Fibroblast of the conjunctiva (primary cell): ENCODE measurements around the gene MEGF9.

Experiments used
- DNase-seq: peaks from one replicate; pipeline ENCODE4 v3.0.0-alpha.2; 2010; ENCODE audit warnings: low read depth

MEGF9 gene

DNA sequence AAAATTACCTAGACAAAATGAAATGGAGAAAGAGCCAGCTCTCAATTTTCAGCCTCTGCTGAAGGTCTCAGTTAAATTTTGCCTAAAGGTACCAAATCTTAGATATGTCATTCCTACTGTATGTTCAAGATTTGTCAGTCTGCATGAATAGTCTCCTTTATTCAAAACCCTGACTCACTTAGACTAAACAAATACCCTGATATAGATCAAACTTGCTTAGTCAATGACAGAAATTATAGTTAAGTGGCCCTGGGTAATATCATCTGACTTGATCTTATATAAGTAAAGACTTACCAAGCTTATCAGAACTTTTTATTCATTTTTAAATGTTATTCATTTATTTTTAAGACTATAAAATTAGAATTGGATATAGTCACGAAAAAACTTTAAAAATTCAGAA is 12.2 kb downstream of the MEGF9 start:
- DNase-seq = no peak

DNA sequence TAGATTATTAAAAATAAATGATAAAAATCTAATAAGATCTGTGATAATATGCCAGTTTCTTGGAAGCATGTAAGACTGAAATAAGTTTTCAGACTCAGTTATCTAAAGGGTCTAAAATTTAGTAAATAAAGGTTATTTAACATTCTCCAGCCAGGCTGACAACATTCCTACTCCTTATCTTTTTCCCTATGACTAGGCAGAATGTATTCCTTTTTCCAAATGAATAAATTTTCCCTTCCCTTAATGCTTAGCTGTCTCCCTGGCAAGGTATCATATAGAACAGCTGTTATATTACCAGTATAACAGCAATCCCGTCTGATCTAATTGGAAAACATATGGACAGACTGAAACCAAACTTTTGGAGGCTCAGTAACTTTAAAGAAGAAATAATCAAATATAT is 13.0 kb downstream of the MEGF9 start:
- DNase-seq = no peak

DNA sequence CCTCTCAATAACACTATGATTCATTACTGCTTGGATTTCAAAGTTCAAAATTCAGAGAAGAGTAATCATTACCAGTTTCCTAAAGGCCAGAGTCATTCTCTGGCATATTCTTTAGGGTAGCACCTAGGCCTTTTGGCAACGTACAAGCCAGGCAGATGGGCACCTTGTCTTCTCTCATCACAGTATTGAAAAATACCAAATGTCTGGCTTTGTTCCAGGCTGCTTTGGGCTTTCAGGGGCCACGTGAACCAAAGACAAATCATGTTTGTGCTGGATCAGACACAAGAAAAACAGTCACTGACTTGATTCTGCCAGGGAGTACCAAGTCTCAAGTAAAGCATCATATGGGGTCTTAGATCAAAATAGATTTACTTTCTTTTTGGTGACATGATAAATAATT is 15.5 kb downstream of the MEGF9 start:
- no peak for DNase-seq

DNA sequence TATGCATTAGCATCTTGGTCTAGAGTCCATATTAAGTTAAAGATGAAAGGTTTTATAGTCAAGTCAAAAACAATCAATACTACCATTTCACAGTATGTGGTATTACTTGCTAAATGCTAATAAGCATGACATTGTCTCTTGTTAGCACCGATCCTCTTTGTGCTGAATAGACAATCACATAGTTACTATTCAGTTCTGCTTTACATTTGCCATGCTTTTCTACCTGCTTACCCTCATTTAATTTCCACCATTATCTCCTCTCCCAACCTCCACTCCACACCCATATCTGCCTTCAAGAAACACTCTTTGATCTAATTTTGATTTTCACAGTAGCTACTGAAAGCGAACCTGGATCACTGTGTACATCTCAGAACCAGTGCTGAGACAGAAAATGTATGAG is 16.8 kb downstream of the MEGF9 start:
- DNase-seq = no peak

DNA sequence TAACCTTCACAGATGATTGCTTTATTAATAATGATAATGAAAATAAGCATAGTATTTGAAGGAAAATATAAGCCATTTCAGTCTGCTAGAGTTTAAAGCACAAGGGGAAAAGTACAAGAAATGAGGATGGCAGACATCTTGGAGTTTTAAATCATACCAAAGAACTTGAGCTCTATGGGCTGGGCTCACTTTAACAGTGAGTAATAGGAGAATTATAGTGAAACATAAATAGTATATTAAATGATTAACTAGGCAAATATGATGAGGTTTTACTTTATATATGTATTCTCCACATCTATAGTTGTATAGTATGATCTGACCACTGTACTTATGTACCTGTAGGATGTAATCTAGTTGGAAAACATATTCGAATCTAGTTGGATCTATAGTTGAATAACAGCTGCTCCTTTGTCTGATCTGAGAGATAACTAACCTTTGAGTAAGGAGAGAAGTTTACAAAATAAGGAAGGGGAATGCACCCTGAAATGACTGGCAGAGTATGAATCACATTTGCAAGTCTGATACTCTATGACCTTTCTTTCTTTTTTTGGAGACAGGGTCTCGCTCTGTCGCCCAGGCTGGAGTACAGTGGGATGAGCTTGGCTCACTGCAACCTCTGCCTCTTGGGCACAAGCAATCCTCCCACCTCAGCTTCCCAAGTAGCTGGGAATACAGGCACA is 17.6 kb downstream of the MEGF9 start:
- no peak for DNase-seq

DNA sequence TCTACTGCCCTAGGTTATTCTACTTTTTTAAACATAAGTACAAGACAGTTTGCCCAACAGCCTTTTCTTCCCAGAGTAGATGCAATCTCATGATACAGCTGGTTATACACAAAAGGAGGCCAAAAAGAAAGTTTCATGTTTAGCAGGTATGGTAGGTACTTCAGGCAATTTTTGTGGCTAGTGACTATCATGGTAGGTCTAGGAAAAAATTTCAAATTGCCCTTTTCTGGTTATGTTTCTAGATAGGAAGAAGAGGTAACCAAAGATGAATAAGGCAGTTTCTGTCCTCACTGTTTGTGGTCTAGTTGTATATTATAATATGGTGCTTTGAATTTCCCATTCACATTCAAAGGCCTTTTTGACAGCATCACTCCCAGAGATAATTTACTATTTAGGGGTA is 19.7 kb downstream of the MEGF9 start:
- DNase-seq = no peak

DNA sequence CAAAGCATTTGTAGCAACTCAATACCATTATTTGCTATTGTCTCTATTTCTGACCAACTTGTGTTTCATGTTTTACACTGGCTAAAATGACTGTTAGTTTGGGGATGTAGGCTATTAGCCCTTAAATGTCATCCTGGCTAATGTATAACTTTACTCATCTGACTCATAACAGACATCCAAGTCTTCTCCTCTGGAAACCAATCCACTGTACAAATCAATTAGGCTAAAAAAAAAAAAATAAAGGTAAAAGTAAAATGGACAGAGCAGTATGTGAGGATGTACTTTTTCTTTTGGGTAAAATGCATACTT is 20.6 kb downstream of the MEGF9 start:
- DNase-seq = no peak

DNA sequence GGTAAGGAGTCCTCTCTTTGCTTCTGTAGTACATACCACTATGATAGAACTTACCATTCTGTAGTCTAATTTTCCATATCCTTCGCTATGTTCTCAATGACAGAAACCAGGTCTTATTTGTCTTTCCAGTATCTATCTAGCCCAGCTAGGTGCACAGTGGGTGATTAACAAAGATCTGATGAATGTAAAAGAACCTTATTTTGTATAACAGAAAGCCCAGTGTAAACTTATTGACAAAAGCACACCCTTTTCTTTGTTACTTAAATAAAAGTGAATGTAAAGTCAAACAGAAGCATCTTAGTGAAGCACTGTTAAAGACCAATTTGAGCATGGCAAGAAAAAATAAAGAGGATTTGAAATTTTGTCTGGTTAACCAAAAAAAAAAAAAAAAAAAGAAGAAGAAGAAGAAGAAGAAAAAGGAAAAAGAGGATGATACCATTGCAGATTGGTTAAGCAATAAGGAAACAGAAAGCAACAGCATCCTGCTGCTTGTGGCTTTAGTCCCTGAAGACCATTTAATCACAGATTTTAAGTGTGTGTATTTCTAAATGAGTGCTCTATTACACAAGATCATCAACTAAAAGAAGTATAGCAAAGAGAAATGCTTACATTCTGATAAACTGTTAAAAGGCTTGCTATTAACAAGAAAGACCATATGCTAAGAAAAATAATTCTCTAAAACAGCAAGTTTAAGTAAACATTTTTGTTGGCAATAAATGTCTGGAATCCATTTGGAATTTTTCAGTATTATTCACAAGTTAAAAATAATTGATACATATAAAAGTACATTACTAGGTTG is 21.2 kb downstream of the MEGF9 start:
- no peak for DNase-seq

DNA sequence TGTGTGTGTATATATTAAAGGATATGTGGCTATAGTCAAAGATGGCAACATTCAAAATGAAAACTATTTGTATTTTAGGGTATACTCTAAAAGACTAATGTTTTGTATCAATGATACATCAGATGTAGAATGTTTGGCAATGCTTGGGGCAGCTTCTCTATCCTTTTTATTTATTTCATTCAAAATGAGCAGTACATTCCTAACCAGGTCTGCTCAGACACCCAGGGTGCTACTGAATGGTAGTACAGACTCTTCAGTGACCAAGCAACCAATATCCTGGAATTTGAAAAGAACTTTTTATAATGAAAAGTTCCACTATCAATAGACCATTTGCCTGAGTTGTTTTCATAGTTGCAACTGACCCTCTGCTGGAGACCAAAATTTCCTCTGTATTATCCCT is 23.9 kb downstream of the MEGF9 start:
- DNase-seq = no peak

DNA sequence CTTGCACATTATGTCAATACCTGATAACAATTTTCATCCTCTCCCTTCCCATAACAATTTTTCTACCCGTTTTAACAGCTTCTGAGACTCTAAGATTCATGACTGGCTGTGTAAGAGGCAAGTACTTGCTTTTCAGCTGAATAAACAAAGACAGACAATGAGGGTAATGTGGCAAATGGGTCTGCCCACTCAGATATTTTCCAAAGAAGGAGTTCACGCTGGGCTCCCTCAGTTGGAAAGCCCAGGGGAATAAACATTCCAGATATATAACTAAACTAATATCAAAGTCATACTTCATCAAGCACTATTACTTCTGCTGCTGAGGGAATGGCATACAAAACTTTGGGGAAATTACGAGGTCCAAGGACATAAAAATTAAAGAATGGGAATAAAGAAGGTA is 24.4 kb downstream of the MEGF9 start:
- DNase-seq = no peak

DNA sequence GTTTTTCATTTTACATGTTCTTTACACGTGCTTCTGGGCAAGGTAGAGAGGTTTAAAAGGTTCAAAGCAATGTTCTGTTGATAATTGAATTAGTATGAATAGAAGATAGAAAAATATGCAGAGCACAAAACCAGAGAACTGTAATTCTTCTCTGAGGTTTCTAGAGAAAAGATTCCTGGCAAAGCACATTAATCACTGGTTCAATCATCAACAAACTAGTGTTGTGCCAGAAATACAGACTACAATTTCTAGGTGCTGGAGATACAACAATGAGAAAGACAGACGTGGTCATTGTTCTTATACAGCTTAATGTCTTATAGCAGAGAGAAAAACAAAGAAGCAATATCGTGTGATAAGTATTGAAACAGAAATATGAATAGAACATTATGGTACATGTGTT is 25.5 kb downstream of the MEGF9 start:
- DNase-seq = no peak

DNA sequence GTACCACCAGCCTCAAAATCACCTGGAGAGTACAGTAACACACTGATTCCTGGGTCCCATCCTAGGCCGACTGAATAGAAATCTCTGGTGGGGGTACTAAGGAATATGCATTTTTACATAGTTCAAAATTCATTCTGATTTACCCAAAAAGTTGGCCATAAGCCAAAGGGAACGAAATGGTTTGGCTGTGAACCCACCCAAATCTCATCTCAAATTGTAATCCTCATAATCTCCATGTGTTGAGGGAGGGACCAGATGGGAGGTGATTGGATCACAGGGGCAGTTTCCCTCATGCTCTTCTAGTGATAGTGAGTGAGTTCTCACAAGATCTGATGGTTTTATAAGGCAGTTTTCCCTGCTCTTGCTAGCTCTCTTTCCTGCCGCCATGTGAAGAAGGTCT is 31.1 kb downstream of the MEGF9 start:
- no peak for DNase-seq

DNA sequence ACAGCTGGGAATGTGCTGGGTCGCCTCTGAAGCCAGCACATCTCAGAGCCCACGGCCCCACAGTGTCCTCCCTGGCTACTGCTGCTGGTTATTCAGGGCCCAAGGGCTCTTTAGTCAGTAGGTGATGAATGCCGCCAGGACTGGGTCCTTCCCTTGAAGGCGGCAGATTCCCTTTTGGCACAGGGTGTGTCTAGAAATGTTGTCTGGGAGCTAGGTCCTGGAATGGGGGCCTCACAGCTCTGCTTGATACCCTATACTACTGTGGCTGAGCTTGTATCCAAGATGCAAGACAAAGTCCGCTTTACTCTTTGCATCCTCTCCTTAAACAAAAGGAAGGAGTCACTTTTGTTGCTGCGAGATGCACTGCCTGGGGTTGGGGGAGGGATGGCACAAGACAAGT is 33.1 kb downstream of the MEGF9 start:
- DNase-seq = no peak

DNA sequence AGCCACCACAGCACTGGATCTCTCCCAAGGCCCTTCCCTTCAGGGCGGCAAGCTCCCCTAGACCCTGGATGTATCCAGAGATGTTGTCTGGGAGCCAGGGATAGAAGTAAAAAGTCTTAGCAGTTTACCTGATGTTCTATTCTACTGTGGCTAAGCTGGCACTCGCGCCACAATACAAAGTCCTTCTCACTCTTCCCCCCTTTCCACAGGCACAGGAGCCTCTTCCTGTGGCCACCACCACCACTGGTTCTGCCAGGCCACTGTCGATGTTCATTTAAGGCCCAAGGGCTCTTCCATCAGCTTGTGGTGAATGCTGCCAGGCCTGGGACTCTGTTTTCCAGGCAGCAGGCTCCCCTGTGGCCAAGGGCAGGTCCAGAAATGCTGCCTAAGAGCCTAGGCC is 33.7 kb downstream of the MEGF9 start:
- DNase-seq = no peak

DNA sequence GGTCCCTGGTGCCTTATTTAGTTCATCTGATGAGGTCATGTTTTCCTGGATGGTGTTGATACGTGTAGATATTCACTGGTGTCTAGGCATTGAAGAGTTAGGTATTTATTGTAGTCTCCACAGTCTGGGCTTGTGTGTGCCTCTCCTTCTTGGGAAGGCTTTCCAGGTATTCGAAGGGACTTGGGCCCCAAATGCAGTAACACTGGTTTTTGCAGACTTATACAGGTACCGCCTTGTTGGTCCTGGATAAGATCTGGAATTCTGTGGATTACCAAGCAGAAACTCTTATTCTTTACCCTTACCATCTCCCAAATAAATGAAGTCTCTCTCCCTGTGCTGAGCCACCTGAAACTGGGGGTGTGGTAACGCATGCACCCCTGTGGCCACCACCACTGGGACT is 34.1 kb downstream of the MEGF9 start:
- DNase-seq = no peak

DNA sequence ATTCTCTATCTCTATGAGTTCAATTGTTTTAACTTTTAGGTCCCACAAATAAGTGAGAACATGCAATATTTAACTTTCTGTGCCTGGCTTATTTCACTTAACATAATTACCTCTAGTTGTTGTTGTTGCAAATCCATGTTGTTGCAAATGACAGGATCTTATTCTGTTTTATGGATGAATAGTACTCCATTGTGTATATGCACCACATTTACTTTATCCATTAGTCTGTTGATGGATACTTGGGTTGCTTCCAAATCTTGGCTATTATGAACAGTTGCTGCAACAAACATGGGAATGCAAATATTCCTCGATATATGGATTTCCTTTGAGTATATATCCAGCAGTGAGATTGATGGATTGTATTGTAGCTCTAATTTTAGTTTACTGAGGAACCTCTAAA is 36.3 kb downstream of the MEGF9 start:
- no peak for DNase-seq

DNA sequence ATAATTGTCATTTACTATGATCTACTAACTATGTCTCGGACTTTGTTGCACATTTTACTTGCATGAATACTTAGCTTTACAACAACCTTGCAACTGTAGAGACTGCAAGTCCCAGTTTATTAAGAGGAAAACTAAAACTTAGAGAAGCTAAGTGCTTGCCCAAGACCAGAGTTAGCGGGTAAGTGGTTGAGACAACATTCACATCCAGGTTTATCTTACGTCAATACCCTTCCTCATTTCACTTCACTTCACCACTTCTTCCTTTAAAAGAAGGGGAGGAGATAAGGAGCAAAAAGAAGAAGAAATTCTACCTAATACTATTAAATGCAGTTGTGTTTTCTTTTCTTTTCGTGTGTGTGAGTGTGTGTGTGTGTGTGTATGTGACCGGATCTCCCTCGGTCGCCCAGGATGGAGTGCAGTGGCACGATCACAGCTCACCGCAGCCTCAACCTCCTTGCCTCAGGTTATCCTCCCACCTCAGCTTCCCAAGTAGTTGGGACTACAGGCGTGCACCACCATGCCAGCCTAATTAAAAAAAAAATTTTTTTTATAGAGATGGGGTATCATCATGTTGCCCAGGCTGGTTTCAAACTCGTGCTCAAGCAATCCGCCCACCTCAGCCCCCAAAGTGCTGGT is 37.4 kb downstream of the MEGF9 start:
- no peak for DNase-seq

DNA sequence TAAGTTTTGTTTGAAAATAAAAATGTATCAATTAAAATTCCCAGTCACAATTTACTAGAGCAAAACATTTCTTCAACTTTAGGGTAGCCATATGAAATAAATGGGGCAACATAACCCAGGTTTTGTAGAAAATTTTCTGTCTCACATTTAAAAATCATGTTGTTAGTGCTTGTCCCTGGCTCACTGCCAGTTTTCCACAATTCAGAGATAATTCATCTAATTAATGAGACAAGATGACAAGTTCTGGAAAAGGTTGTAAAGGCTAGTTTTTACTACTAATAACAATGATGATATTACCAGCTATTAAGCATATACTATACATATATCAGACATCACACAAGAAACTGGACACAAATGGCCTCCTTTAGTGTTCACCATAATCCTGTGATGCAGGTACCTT is 45.9 kb downstream of the MEGF9 start:
- no peak for DNase-seq

DNA sequence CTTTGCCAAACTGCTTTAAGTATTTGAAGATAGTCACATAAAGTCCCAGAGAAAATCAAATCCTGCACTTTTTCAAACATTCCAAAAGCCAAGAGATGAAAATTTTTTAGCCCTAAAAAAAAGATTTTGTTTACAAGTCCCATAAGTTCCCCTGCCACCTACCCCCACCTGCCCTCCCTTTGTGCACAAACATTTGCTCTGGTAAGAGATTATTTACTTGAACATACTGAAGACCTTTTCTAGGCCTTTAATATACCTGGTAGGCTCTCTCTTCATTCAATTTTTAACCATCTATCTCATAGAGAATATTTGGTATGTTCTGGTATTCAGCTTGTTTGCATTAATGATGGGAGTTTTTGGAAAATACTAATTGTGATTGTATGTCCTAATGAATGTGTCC is 50.3 kb downstream of the MEGF9 start:
- DNase-seq = no peak

DNA sequence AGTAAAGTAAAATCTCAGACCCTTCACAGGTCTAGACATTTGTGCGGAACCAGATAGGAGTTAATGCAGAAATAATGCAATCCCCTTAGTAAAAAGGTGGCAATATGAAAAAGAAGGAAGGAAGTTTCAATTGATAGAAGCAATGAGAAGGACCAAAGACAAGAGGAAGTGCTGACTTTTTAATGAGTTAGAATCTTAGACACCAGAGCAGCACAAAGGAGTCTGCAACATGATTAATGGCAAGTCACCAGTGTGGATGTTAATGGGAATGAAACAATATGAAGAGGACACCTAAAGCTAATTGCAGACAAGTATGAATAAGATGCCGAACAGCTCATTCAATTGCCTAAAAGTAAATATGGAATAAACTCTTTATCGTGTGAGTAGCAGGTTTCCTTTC is 50.9 kb downstream of the MEGF9 start:
- DNase-seq = no peak

DNA sequence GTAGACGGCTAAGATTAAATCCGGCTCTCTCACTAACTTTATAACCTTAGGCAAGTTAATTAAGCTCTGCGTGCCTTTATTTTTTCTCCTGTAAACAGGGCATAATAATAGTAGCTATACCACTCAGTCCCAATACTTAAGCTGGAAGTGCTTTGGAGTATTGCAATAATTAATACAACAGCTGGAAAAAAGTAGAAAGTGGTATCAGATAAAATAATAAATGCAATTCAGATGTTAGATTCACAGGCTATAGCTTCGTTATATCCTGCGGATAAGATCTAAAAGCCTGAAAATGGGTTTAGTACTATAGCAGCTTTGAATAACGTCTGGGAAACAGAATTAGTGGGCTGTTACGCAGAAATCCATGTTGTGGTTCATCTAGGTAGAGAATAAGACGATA is 51.8 kb downstream of the MEGF9 start:
- DNase-seq = no peak

DNA sequence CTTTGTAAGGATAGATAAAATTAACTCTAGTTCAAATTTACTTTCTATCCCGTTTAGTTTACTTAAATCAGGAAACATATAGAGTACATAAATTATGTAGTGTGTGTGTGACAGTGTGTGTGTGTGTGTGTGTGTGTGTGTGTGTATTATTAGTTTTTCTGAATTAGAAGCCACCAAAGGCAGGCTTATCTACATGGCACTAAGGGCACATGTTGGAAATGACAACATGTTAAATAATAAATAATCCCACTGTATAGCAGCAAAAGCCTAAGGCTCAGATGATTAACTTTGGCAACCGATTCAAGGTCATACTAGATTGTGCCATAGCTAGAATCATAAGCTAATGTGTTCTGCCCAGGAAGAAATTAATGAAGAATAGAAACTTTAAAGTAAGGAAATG is 54.6 kb downstream of the MEGF9 start:
- DNase-seq = no peak

DNA sequence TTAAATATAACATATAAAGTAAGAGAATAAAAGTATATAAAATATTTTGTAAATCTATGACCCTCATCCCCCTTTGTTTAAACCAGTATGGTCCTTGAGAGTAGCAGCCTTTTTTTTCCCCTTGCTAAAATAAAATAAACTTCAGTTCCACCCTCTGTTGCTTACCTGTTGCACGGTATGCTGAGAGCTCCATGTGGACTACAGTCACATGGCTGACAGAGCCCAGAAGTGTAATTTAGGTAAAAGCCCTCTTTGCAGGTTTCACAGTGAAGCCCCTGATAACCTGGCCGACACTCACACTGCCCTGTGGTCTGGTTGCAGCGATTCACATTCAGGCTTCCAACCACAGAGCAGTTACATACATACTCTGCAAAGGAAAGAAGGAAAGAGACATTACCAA is 55.1 kb downstream of the MEGF9 start:
- no peak for DNase-seq
